Measurements from ENCODE around the gene UGT1A7.

DNA sequence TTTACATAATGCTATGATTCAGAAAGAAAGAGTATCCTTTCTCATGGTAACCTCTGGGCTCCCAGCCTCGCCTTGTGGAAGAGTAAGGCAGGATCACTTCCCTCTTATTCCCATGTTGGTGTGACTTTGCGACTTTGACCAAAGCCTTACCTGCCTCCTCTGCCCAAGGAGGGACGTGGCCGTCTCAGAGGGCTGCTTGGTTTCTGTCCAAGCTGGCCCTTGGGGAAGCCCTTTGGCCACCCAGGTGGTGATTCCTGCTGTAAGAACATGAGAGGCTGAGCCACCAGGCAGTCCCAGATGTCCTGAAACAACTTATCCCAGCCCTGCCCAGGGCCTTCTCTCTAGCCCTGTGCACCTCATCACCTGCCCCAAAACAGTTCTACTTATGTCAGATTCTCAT is 17.0 kb downstream of the UGT1A7 start:
- TF ChIP-seq TEAD4 (IDR thresholded peaks at IDR 0.05): no peak
- no peak for TF ChIP-seq RAD21 (IDR thresholded peaks at IDR 0.05; ENCODE audit: low read depth)
- TF ChIP-seq YY1 (IDR thresholded peaks at IDR 0.05; ENCODE audit: low read depth): no peak
- TF ChIP-seq, protein P1, sequence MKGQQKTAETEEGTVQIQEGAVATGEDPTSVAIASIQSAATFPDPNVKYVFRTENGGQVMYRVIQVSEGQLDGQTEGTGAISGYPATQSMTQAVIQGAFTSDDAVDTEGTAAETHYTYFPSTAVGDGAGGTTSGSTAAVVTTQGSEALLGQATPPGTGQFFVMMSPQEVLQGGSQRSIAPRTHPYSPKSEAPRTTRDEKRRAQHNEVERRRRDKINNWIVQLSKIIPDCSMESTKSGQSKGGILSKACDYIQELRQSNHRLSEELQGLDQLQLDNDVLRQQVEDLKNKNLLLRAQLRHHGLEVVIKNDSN (IDR thresholded peaks at IDR 0.05): no peak
- TF ChIP-seq, protein P2, sequence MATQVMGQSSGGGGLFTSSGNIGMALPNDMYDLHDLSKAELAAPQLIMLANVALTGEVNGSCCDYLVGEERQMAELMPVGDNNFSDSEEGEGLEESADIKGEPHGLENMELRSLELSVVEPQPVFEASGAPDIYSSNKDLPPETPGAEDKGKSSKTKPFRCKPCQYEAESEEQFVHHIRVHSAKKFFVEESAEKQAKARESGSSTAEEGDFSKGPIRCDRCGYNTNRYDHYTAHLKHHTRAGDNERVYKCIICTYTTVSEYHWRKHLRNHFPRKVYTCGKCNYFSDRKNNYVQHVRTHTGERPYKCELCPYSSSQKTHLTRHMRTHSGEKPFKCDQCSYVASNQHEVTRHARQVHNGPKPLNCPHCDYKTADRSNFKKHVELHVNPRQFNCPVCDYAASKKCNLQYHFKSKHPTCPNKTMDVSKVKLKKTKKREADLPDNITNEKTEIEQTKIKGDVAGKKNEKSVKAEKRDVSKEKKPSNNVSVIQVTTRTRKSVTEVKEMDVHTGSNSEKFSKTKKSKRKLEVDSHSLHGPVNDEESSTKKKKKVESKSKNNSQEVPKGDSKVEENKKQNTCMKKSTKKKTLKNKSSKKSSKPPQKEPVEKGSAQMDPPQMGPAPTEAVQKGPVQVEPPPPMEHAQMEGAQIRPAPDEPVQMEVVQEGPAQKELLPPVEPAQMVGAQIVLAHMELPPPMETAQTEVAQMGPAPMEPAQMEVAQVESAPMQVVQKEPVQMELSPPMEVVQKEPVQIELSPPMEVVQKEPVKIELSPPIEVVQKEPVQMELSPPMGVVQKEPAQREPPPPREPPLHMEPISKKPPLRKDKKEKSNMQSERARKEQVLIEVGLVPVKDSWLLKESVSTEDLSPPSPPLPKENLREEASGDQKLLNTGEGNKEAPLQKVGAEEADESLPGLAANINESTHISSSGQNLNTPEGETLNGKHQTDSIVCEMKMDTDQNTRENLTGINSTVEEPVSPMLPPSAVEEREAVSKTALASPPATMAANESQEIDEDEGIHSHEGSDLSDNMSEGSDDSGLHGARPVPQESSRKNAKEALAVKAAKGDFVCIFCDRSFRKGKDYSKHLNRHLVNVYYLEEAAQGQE (IDR thresholded peaks at IDR 0.05; ENCODE audit: low read depth): no peak
- no peak for TF ChIP-seq EGR1 (IDR thresholded peaks at IDR 0.05)
- TF ChIP-seq CREB1 (IDR thresholded peaks at IDR 0.05; ENCODE audit: low read depth): no peak
